ENCODE data around the gene LCT.

GRCh38 chr2:135876066-135876711 is 39.2 kb upstream of the LCT start, which contains the start of gene MCM6:
- TF ChIP-seq, protein P1, sequence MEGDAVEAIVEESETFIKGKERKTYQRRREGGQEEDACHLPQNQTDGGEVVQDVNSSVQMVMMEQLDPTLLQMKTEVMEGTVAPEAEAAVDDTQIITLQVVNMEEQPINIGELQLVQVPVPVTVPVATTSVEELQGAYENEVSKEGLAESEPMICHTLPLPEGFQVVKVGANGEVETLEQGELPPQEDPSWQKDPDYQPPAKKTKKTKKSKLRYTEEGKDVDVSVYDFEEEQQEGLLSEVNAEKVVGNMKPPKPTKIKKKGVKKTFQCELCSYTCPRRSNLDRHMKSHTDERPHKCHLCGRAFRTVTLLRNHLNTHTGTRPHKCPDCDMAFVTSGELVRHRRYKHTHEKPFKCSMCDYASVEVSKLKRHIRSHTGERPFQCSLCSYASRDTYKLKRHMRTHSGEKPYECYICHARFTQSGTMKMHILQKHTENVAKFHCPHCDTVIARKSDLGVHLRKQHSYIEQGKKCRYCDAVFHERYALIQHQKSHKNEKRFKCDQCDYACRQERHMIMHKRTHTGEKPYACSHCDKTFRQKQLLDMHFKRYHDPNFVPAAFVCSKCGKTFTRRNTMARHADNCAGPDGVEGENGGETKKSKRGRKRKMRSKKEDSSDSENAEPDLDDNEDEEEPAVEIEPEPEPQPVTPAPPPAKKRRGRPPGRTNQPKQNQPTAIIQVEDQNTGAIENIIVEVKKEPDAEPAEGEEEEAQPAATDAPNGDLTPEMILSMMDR (IDR thresholded peaks at IDR 0.05) = peak in 4 of 6 experiments; percentile 10 to 35 (median 24)
- peak in 3 of 4 donors; percentile 18 to 59 (median 47) for TF ChIP-seq POLR2A (IDR thresholded peaks at IDR 0.05)

Measured in esophagus squamous epithelium (tissue), 4 donors.